ENCODE results near the gene HOXB6. TPM values are rescaled to one million over a fixed set of nuclear protein-coding genes. Genes with fewer than 3 reads are reported as not detected.

HOXB6 gene
- total RNA-seq, 4 donors from 2014 or later, result 34.3 to 98.4 (median 66.7) TPM

DNA sequence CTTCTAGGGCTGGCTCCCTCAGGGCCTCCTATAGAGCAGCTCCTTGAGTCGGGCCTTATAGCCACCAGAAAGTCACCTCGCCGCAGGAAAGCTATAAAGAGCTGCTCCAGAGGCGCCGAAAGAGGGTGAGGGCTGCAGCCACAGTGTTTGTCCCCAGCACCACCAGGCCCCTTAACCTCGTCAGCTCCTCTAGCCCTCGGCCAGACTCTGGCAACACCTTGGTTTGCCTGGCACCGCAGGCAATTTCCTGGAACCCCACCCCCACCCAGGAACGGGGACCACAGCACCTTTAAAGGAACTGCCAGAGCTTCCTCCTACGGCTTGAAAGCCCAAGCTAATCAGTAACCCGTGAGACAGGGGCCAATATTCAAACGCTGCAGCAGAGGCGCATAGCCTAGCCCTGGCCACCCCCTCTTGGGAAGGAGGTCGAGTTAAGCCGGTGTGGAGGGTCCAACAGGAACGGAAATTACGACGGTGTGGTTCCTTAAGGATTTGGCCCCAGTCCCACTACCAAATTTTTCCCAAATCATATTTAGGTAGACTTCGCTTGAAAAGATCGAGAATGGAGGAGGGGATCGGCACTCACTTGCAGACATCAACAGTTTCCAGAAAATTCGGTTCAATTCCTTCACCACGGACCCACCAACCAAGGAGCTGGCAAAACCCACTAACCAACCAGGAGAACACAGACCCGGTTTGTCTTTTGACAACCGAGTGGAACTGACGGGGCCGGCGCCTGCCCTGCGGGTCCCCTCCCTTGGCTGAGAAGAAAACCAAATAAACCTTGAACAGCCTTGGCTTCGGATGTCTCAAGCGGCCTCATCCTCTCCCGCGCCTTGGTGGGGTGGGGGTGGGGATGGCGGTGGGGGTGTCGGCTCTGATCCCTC is 3.0 kb downstream of the HOXB6 start:
- DNase-seq, result peak in 2 of 3 donors; percentile 78 to 80
- H3K4me3 ChIP-seq, result peak overlapping the region; percentile 16 to 69 (median 52)

GRCh38 chr17:48601207-48601538 is 3.6 kb downstream of the HOXB6 start:
- peaks cover 0 to 59% (median 16%) of the 10 kb centered on the region in 4 donors for H3K4me1 ChIP-seq
- no peak for TF ChIP-seq POLR2A (IDR thresholded peaks at IDR 0.05)
- TF ChIP-seq, protein P1, sequence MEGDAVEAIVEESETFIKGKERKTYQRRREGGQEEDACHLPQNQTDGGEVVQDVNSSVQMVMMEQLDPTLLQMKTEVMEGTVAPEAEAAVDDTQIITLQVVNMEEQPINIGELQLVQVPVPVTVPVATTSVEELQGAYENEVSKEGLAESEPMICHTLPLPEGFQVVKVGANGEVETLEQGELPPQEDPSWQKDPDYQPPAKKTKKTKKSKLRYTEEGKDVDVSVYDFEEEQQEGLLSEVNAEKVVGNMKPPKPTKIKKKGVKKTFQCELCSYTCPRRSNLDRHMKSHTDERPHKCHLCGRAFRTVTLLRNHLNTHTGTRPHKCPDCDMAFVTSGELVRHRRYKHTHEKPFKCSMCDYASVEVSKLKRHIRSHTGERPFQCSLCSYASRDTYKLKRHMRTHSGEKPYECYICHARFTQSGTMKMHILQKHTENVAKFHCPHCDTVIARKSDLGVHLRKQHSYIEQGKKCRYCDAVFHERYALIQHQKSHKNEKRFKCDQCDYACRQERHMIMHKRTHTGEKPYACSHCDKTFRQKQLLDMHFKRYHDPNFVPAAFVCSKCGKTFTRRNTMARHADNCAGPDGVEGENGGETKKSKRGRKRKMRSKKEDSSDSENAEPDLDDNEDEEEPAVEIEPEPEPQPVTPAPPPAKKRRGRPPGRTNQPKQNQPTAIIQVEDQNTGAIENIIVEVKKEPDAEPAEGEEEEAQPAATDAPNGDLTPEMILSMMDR (IDR thresholded peaks at IDR 0.05), result no peak
- H3K4me3 ChIP-seq, result peak overlapping the region in 3 of 4 donors; percentile 4 to 69 (median 61)
- DNase-seq, result no peak
- H3K27ac ChIP-seq, result peak overlapping the region in 3 of 4 donors; percentile 37 to 69 (median 53)
- H3K27me3 ChIP-seq, result no peaks in the 10 kb centered on the region
- peaks cover 0 to 5% (median 0%) of the 10 kb centered on the region in 3 donors for H3K36me3 ChIP-seq
- H3K9me3 ChIP-seq, result no peaks in the 10 kb centered on the region

More for the DNA sequence above, 3.0 kb downstream of the HOXB6 start:
- TF ChIP-seq, protein P1 (IDR thresholded peaks at IDR 0.05), result no peak
- TF ChIP-seq POLR2A (IDR thresholded peaks at IDR 0.05), result no peak
- Histone ChIP-seq H3K9me3 (no peaks in the 10 kb centered on the region), H3K4me1 (peaks cover 0 to 53% (median 14%) of the 10 kb centered on the region in 4 donors), H3K27me3 (no peaks in the 10 kb centered on the region), H3K36me3 (no peaks in the 10 kb centered on the region), H3K27ac (peak overlapping the region in 3 of 4 donors; percentile 37 to 92 (median 69))

GRCh38 chr17:48600244-48601098 is 4.3 kb downstream of the HOXB6 start:
- DNase-seq, result no peak
- H3K27ac ChIP-seq, result peak overlapping the region in 2 of 4 donors; percentile 53 to 69
- peaks cover 0 to 59% (median 16%) of the 10 kb centered on the region in 4 donors for H3K4me1 ChIP-seq

DNA sequence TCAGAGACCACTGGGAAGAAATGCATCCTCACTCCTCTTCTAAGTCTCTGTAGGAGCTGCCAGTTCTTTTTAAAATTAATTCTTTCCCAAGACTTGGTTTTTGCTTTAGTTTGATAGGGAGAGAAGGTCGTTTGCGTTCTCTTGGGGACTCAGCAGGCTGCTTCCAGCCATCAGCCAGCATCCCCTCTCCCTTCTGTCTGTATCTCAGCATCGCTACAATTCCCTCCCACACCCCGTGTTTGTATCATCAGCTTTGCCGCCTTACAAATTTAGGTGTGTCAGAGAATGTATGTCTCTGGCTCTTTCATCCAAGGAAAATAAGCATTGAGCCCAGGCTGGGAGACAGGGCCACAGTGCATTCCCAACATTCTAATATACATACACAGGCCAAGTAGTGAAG is 5.4 kb downstream of the HOXB6 start:
- H3K4me3 ChIP-seq, result no peak overlapping the region
- peak overlapping the region in 1 of 4 donors; percentile 88 for H3K27ac ChIP-seq
- no peaks in the 10 kb centered on the region for H3K27me3 ChIP-seq
- no peak for DNase-seq
- peaks cover 0 to 62% (median 16%) of the 10 kb centered on the region in 4 donors for H3K4me1 ChIP-seq
- TF ChIP-seq POLR2A (IDR thresholded peaks at IDR 0.05), result no peak
- TF ChIP-seq, protein P1 (IDR thresholded peaks at IDR 0.05), result no peak
- peaks cover 0 to 16% (median 0%) of the 10 kb centered on the region in 3 donors for H3K36me3 ChIP-seq
- no peaks in the 10 kb centered on the region for H3K9me3 ChIP-seq

More at GRCh38 chr17:48600244-48601098, 4.3 kb downstream of the HOXB6 start:
- peak overlapping the region in 1 of 4 donors; percentile 61 for H3K4me3 ChIP-seq
- H3K9me3 ChIP-seq, result no peaks in the 10 kb centered on the region
- H3K36me3 ChIP-seq, result peaks cover 0 to 10% (median 0%) of the 10 kb centered on the region in 3 donors
- H3K27me3 ChIP-seq, result no peaks in the 10 kb centered on the region
- no peak for TF ChIP-seq POLR2A (IDR thresholded peaks at IDR 0.05)
- TF ChIP-seq, protein P1 (IDR thresholded peaks at IDR 0.05), result no peak

GRCh38 chr17:48598736-48599135 is 6.0 kb downstream of the HOXB6 start:
- H3K27ac ChIP-seq, result peak overlapping the region in 3 of 4 donors; percentile 67 to 88 (median 82)
- TF ChIP-seq, protein P1 (IDR thresholded peaks at IDR 0.05), result no peak
- no peak for TF ChIP-seq POLR2A (IDR thresholded peaks at IDR 0.05)
- H3K4me3 ChIP-seq, result peak overlapping the region in 2 of 4 donors; percentile 62 to 65
- peaks cover 0 to 62% (median 18%) of the 10 kb centered on the region in 4 donors for H3K4me1 ChIP-seq
- H3K36me3 ChIP-seq, result peaks cover 0 to 16% (median 0%) of the 10 kb centered on the region in 3 donors
- no peak for DNase-seq
- H3K27me3 ChIP-seq, result no peaks in the 10 kb centered on the region
- no peaks in the 10 kb centered on the region for H3K9me3 ChIP-seq
